K562 (cell line): ENCODE measurements around the gene C1QTNF12. TPM values are rescaled to one million over a fixed set of nuclear protein-coding genes. Genes with fewer than 3 reads are reported as not detected.

Experiments used
- ATAC-seq: fragments of 200-7000 bp; cut with Tn5 transposase; 3 replicates; pipeline ENCODE4 v1.9.1; 2020; ENCODE audit warnings: moderate library complexity
- BruUV-seq: library from RNA; stranded (reverse); fragments of 400-500 nt; replicated peaks from 2 replicates; lab custom pipeline; 2021; lab: Mats Ljungman, UMichigan
- CTCF ChIA-PET: fragments of 300-600 bp; formaldehyde crosslinking; extraction: SDS; loops from one replicate; lab custom pipeline; 2021; ENCODE audit warnings: low intra/inter-chr PET ratio; lab: Yijun Ruan, JAX
- POLR2A ChIA-PET: fragments of 300-600, 350-650 bp; sonication (Branson Sonifier 250); formaldehyde crosslinking; extraction: SDS; loops from one replicate; lab custom pipeline; 2021; ENCODE audit warnings: antibody characterized with exemption, inconsistent platforms; lab: Yijun Ruan, JAX
- DNase-seq, 4 experiments: peaks; one replicate each; pipeline versions ENCODE4 v3.0.0 to v3.0.0-alpha.2; 2011 to 2018; ENCODE audit warnings: low spot score in 3 of 4, mixed read lengths in 3 of 4; ENCODE audit errors: extremely low read depth in 1 of 4
- FAIRE-seq: peaks from 2 replicates; lab custom pipeline; 2011; peaks lifted over from hg19 to GRCh38; lab: Jason Lieb, UNC
- H2AFZ ChIP-seq: 2 replicates; pipeline ENCODE4 v1.6.0; 2011; ENCODE audit warnings: low read depth, low read length, control low read depth, inconsistent platforms
- H3K27ac ChIP-seq: fragments of 200-600 bp; 3 replicates; pipeline ENCODE4 v1.8.0; 2011; ENCODE audit warnings: low read depth, mild to moderate bottlenecking, control low read depth, inconsistent platforms, low read length, moderate library complexity, mixed read lengths; ENCODE audit errors: extremely low read depth
- H3K27me3 ChIP-seq, 2 experiments: fragments of 300-600 bp in 1 of 2; 2 replicates in 1 of 2; 3 replicates in 1 of 2; pipeline versions ENCODE4 v1.6.0 to v1.8.0; 2011; ENCODE audit warnings: inconsistent platforms in 2 of 2, low read length in 2 of 2, mild to moderate bottlenecking in 1 of 2, mixed read lengths in 1 of 2, moderate library complexity in 1 of 2; ENCODE audit not compliant: control insufficient read depth in 2 of 2, insufficient read depth in 2 of 2
- H3K36me3 ChIP-seq: fragments of 300-600 bp; 3 replicates; pipeline ENCODE4 v1.8.0; 2011; ENCODE audit warnings: mild to moderate bottlenecking, low read length, inconsistent platforms; ENCODE audit not compliant: control insufficient read depth, insufficient read depth
- H3K4me1 ChIP-seq, 2 experiments: fragments of 200-600 bp in 1 of 2; replicated peaks in 1 of 2; 2 replicates in 1 of 2; 3 replicates in 1 of 2; pipeline versions ENCODE4 v1.5.1 to v1.8.0; 2011; ENCODE audit warnings: inconsistent platforms in 2 of 2, low read length in 2 of 2, mild to moderate bottlenecking in 1 of 2, mixed read lengths in 1 of 2, moderate library complexity in 1 of 2; ENCODE audit not compliant: control insufficient read depth in 2 of 2, insufficient read depth in 2 of 2
- H3K4me2 ChIP-seq: 2 replicates; pipeline ENCODE4 v1.6.1; 2011; ENCODE audit warnings: low read length, control low read depth, inconsistent platforms, mixed read lengths; ENCODE audit not compliant: insufficient read depth
- H3K4me3 ChIP-seq: fragments of 200-600 bp; sonication (generic), shearing (Covaris generic); 2 replicates; pipeline ENCODE4 v1.5.1; 2016; ENCODE audit warnings: control low read depth, inconsistent platforms
- H3K79me2 ChIP-seq: fragments of 200-600 bp; 3 replicates; pipeline ENCODE4 v1.8.0; 2011; ENCODE audit warnings: low read length, inconsistent platforms; ENCODE audit not compliant: control insufficient read depth, insufficient read depth
- H3K9ac ChIP-seq, 2 experiments: 2 replicates each; pipeline versions ENCODE4 v1.6.0 to v1.6.1; 2011; ENCODE audit warnings: low read depth in 2 of 2, low read length in 2 of 2, control low read depth in 1 of 2, inconsistent platforms in 1 of 2, mild to moderate bottlenecking in 1 of 2, mixed read lengths in 1 of 2; ENCODE audit not compliant: insufficient read depth in 1 of 2
- H3K9me1 ChIP-seq: one replicate; pipeline ENCODE4 v1.6.0; 2011; ENCODE audit warnings: inconsistent platforms, mild to moderate bottlenecking, low read length, moderate library complexity; ENCODE audit not compliant: control insufficient read depth, insufficient read depth
- H3K9me3 ChIP-seq: replicated peaks from 2 replicates; pipeline ENCODE4 v1.5.1; 2011; ENCODE audit warnings: low read depth, low read length, inconsistent platforms; ENCODE audit not compliant: control insufficient read depth, insufficient read depth
- H4K20me1 ChIP-seq: replicated peaks from 2 replicates; pipeline ENCODE4 v1.6.1; 2011; ENCODE audit warnings: low read length, inconsistent platforms, mixed read lengths; ENCODE audit not compliant: control insufficient read depth, insufficient read depth
- BRD9 ChIP-seq: fragments of 450-650 bp; IDR thresholded peaks from 2 replicates; pipeline ENCODE4 v1.6.1; 2018; ENCODE audit warnings: low read depth; ENCODE audit not compliant: partially characterized antibody
- EGR1 ChIP-seq: fragments of 450-650 bp; conservative IDR thresholded peaks from 2 replicates; pipeline ENCODE4 v1.6.1; 2017; ENCODE audit warnings: mild to moderate bottlenecking
- HMG20A ChIP-seq: fragments of 450-650 bp; formaldehyde crosslinking; conservative IDR thresholded peaks from 2 replicates; pipeline ENCODE4 v1.4.0; 2020; ENCODE audit warnings: mild to moderate bottlenecking, mixed read lengths
- HNRNPL ChIP-seq: fragments of 200-400 bp; formaldehyde crosslinking; IDR thresholded peaks from 2 replicates; pipeline ENCODE4 v1.6.1; 2017; ENCODE audit warnings: low read depth, mild to moderate bottlenecking, low read length
- L3MBTL2 ChIP-seq: fragments of 450-650 bp; IDR thresholded peaks from 2 replicates; pipeline ENCODE4 v1.6.1; 2016; ENCODE audit warnings: mild to moderate bottlenecking, moderate library complexity
- MLLT1 ChIP-seq, 2 experiments: fragments of 450-650 bp; IDR thresholded peaks; 2 replicates each; pipeline ENCODE4 v1.6.1; 2016
- NFXL1 ChIP-seq: fragments of 450-650 bp; formaldehyde crosslinking; IDR thresholded peaks from 2 replicates; pipeline ENCODE4 v1.4.0; 2021; ENCODE audit warnings: mild to moderate bottlenecking
- POLR2G ChIP-seq: fragments of 200-400 bp; formaldehyde crosslinking; IDR thresholded peaks from 2 replicates; pipeline ENCODE4 v1.6.1; 2017; ENCODE audit warnings: low read depth, mild to moderate bottlenecking, antibody characterized with exemption, low read length, moderate library complexity
- POU5F1 ChIP-seq: fragments of 150-350 bp; IDR thresholded peaks from 2 replicates; pipeline ENCODE4 v1.6.1; 2014; ENCODE audit warnings: borderline replicate concordance, low read length, low read depth, mild to moderate bottlenecking; ENCODE audit not compliant: partially characterized antibody
- SNIP1 ChIP-seq: fragments of 450-650 bp; IDR thresholded peaks from 2 replicates; pipeline ENCODE4 v1.7.1; 2017; ENCODE audit warnings: low read depth, mild to moderate bottlenecking
- TRIM28 ChIP-seq: fragments of 450-650 bp; IDR thresholded peaks from 2 replicates; pipeline ENCODE4 v1.6.1; 2017
- ZBTB8A ChIP-seq: fragments of 450-650 bp; IDR thresholded peaks from 2 replicates; pipeline ENCODE4 v1.6.1; 2018; ENCODE audit warnings: mild to moderate bottlenecking, moderate library complexity; ENCODE audit not compliant: partially characterized antibody
- ZNF57 ChIP-seq: fragments of 450-650 bp; formaldehyde crosslinking; IDR thresholded peaks from 2 replicates; pipeline ENCODE4 v1.4.0; 2020; ENCODE audit warnings: mild to moderate bottlenecking, moderate library complexity
- WGBS: fragments of 100-300 bp; shearing (Covaris generic); methylation state at CpG from one replicate; pipeline ENCODE4 v1.1.6; 2016; ENCODE audit warnings: low coverage, mixed read lengths; ENCODE audit not compliant: insufficient coverage; ENCODE audit errors: missing lambda C conversion rate; 5-methylcytosine and 5-hydroxymethylcytosine counted together
- in situ Hi-C: fragments of 300-500 bp; cut with MboI; formaldehyde crosslinking; loops from 4 replicates; pipeline ENCODE4 v1.15.0; 2018; ENCODE audit warnings: inconsistent platforms, mixed read lengths
- intact Hi-C: fragments of 100-400 bp; cut with micrococcal nuclease; formaldehyde crosslinking; loops from 2 replicates; pipeline ENCODE4 v1.14.2; 2022
- polyA plus RNA-seq, 8 experiments: library from polyadenylated mRNA; depleted of rRNA in 4 of 8; stranded (reverse) in 5 of 8; unstranded in 3 of 8; fragments of >200 nt; fragmentation: Nextera tagmentation in 2 of 8; fragmentation: Illumina TruSeq in 1 of 8; extraction: Ambion mirVana in 2 of 8; extraction: Trizol in 1 of 8; gene quantifications; 2 replicates each; pipeline versions ENCODE4 v1.2.1 to v1.2.3, GENCODE V29; 2011 to 2014; ENCODE audit warnings: inconsistent platforms in 1 of 8, missing spikeins in 1 of 8
- total RNA-seq, 7 experiments: library from RNA; depleted of rRNA in 6 of 7; stranded (reverse); fragments of >200 nt in 6 of 7; fragmentation: Illumina TruSeq in 2 of 7; extraction: Trizol in 2 of 7; gene quantifications; 2 replicates each; pipeline versions ENCODE4 v1.2.1 to v1.2.3, GENCODE V29; 2011 to 2021; ENCODE audit warnings: low replicate concordance in 1 of 7
- TF ChIP-seq, protein P1 (sequence below): sonication (generic); formaldehyde crosslinking; IDR thresholded peaks from 2 replicates; pipeline ENCODE4 v1.9.0; 2022; ENCODE audit warnings: mild to moderate bottlenecking, missing genetic modification reagents
- TF ChIP-seq, protein P2 (sequence below): fragments of 250-450 bp; sonication (Bioruptor Pico); IDR thresholded peaks from 2 replicates; pipeline ENCODE4 v1.4.0; 2020; ENCODE audit warnings: mild to moderate bottlenecking
- TF ChIP-seq, protein P3 (sequence below): fragments of 250-450 bp; sonication (Bioruptor Pico); IDR thresholded peaks from 2 replicates; pipeline ENCODE4 v1.4.0; 2020

C1QTNF12 gene
- total and polyA plus RNA-seq, 9 of the 15 experiments (the other 6 are each of a cell fraction or from before 2014, with no cell fraction given), result 0.11 to 4.3 (median 0.93) TPM; not detected in 3

DNA sequence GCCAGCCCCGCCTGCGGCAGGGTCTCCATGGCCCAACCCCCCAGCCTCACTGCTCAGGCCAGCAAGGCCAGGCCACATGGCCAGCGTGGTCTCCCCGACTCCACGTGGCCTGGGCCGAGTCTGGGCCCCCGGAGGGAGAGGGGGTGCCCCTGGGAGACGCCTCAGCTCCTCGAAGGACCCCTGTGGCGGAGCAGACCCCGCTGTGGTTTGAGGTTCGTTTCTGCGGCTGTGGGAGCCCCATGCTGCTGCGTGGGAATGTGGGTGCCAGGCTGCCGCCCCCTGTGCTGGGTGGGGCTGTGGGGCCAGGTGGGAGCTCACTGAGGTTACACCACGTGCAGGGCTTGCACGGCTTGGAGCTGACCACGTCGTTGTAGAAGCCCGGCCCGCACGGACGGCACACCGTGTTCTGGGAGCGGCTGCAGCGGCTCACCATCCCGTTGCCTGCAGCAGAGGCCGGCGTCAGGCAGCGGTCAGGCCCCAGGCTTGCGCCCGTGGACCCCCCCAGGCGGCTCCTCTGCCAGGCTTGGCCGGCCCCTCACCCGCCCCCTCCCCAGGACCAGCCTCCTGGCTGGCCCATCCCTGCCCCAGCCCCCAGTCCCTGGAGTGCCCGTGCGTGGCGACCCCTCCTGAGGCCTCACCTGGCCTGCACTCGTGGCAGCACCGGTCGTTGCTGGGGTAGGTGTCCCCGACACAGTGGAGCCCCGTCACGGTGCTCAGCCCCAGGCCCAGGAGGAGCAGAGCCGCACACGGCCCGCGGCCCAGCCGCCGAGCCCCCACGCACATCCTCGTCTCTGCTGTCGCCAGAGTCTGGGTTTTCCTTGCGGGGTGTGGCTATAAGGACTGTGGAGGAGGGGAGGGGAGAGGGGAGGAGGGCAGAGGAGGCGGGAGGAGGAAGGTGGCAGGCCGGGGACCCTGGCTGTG is 32.9 kb downstream of the C1QTNF12 start, which contains the start of gene TNFRSF4:
Gene TNFRSF4 (minus strand): TSS at position 809 of the 921 bp plus-strand sequence. CDS start 26 bp downstream, at position 783.
- ChIA-PET CTCF (no interaction called here), POLR2A (interaction anchor here (0.5 to 1.1 kb wide), 5 partner anchors 10 to 140 kb away, joined by 3 to 6 read pairs (median 4); partner anchors contain the start of gene SDF4)
- H3K9me3 ChIP-seq, result no peaks in the 10 kb centered on the region
- no peak within 1 kb of the TSS for H3K4me2 ChIP-seq
- H3K4me3 ChIP-seq, result no peak within 1 kb of the TSS
- WGBS, result 43% methylated on average over 47 of the region's 56 CpGs
- H3K9me1 ChIP-seq, result no peaks in the 10 kb centered on the region
- in situ Hi-C loops (no loop called here), intact Hi-C loops (no loop called here)
- H3K27ac ChIP-seq, result no peak within 1 kb of the TSS
- BruUV-seq, result no TSS peak
- peaks cover 30% of the 10 kb centered on the region; the same call in 2 of the 3 replicates for H3K36me3 ChIP-seq
- DNase-seq, result peak in 1 of 4 experiments; percentile 44
- FAIRE-seq, result no peak
- peak within 1 kb of the TSS; percentile 12; the same call in 1 of the 2 replicates for H2AFZ ChIP-seq
- no peaks in the 10 kb centered on the region; the same call in 1 of the 2 replicates for H4K20me1 ChIP-seq
- no peaks in the 10 kb centered on the region for H3K79me2 ChIP-seq
- ATAC-seq, result peak; percentile 45
- H3K27me3 ChIP-seq, result no peaks in the 10 kb centered on the region
- peak within 1 kb of the TSS in 1 of 2 experiments; percentile 43; a peak in 1 of 4 replicates for H3K9ac ChIP-seq
- peaks cover 8 to 88% of the 10 kb centered on the region in 2 experiments; a peak in 4 of 5 replicates for H3K4me1 ChIP-seq
- no peak for TF ChIP-seq MLLT1 (IDR thresholded peaks at IDR 0.05)
- TF ChIP-seq POLR2G, result 0 out of 2 replicates have a peak, but pooled peaks have one; percentile 26
- no peak for TF ChIP-seq NFXL1 (CRISPR knock-in tag)
- no peak for TF ChIP-seq HMG20A (CRISPR knock-in tag)
- TF ChIP-seq, protein P1, sequence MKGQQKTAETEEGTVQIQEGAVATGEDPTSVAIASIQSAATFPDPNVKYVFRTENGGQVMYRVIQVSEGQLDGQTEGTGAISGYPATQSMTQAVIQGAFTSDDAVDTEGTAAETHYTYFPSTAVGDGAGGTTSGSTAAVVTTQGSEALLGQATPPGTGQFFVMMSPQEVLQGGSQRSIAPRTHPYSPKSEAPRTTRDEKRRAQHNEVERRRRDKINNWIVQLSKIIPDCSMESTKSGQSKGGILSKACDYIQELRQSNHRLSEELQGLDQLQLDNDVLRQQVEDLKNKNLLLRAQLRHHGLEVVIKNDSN, result peak; percentile 75
- TF ChIP-seq POU5F1, result no peak
- no peak for TF ChIP-seq TRIM28
- no peak for TF ChIP-seq SNIP1
- no peak for TF ChIP-seq ZBTB8A
- no peak for TF ChIP-seq HNRNPL
- no peak for TF ChIP-seq BRD9
- 0 out of 2 replicates have a peak, but pooled peaks have one; percentile 14 for TF ChIP-seq L3MBTL2
- TF ChIP-seq EGR1, result 0 out of 2 replicates have a peak, but pooled peaks have one; percentile 12
- no peak for TF ChIP-seq ZNF57
- TF ChIP-seq, protein P2, sequence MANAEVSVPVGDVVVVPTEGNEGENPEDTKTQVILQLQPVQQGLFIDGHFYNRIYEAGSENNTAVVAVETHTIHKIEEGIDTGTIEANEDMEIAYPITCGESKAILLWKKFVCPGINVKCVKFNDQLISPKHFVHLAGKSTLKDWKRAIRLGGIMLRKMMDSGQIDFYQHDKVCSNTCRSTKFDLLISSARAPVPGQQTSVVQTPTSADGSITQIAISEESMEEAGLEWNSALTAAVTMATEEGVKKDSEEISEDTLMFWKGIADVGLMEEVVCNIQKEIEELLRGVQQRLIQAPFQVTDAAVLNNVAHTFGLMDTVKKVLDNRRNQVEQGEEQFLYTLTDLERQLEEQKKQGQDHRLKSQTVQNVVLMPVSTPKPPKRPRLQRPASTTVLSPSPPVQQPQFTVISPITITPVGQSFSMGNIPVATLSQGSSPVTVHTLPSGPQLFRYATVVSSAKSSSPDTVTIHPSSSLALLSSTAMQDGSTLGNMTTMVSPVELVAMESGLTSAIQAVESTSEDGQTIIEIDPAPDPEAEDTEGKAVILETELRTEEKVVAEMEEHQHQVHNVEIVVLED (CRISPR knock-in tag), result no peak
- TF ChIP-seq, protein P3, sequence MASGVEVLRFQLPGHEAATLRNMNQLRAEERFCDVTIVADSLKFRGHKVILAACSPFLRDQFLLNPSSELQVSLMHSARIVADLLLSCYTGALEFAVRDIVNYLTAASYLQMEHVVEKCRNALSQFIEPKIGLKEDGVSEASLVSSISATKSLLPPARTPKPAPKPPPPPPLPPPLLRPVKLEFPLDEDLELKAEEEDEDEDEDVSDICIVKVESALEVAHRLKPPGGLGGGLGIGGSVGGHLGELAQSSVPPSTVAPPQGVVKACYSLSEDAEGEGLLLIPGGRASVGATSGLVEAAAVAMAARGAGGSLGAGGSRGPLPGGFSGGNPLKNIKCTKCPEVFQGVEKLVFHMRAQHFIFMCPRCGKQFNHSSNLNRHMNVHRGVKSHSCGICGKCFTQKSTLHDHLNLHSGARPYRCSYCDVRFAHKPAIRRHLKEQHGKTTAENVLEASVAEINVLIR (CRISPR knock-in tag), result no peak
